ENCODE results near the gene UPK1A. TPM values are rescaled to one million over a fixed set of nuclear protein-coding genes. Genes with fewer than 3 reads are reported as not detected.

The UPK1A gene
- total and polyA plus RNA-seq, 9 of the 15 experiments (the other 6 are each of a cell fraction or from before 2014, with no cell fraction given) = 0.06 to 0.13 TPM; not detected in 7

GRCh38 chr19:35655600-35655999 is 10.7 kb upstream of the UPK1A start (continued):
- TF ChIP-seq SRSF7 (optimal IDR thresholded peaks at IDR 0.05; ENCODE audit: low read depth, low read length) (no peak), PYGO2 (tag; IDR thresholded peaks at IDR 0.05) (no peak)

GRCh38 chr19:35656700-35657099 is 9.6 kb upstream of the UPK1A start:
- H3K27ac ChIP-seq (ENCODE audit: extremely low read depth, low read depth, low read length) = no peak overlapping the region
- in situ Hi-C loops (cut with MboI) (no loop called here), intact Hi-C loops (cut with micrococcal nuclease) (no loop called here)
- peaks cover 2% of the 10 kb centered on the region; the same call in 1 of the 3 replicates for H3K79me2 ChIP-seq (ENCODE audit: control insufficient read depth, insufficient read depth, low read length)
- H4K20me1 ChIP-seq (replicated peaks; ENCODE audit: control insufficient read depth, insufficient read depth, low read length) = peaks cover 6% of the 10 kb centered on the region
- ATAC-seq (no peak), FAIRE-seq (no peak), DNase-seq (ENCODE audit: extremely low read depth in 1 of 4, low spot score in 3 of 4) (no peak)
- H3K4me3 ChIP-seq = no peak overlapping the region
- TSS peak; percentile 4 for BruUV-seq (replicated peaks)
- no peak overlapping the region for H3K4me2 ChIP-seq (ENCODE audit: insufficient read depth, low read length)
- TF ChIP-seq ZFP36 (IDR thresholded peaks at IDR 0.05; ENCODE audit: low read depth, low read length, partially characterized antibody) (peak; percentile 60), BCOR (IDR thresholded peaks at IDR 0.05) (peak; percentile 82; the same call in 1 of the 2 replicates), ETV1 (tag; conservative IDR thresholded peaks at IDR 0.05; ENCODE audit: low read depth) (0 out of 2 replicates have a peak, but pooled peaks have one; percentile 26), RBM25 (IDR thresholded peaks at IDR 0.05; ENCODE audit: low read depth, low read length, severe bottlenecking) (peak; percentile 83), FOXK1 (CRISPR knock-in tag; IDR thresholded peaks at IDR 0.05; ENCODE audit: borderline replicate concordance) (no peak), RBM17 (IDR thresholded peaks at IDR 0.05; ENCODE audit: borderline replicate concordance, low read depth, low read length) (no peak)
- H3K4me1 ChIP-seq (replicated peaks in 1 of 2; ENCODE audit: control insufficient read depth in 2 of 2, insufficient read depth in 2 of 2, low read length in 2 of 2) = no peaks in the 10 kb centered on the region
- peaks cover 55% of the 10 kb centered on the region; the same call in 2 of the 3 replicates for H3K36me3 ChIP-seq (ENCODE audit: control insufficient read depth, insufficient read depth, low read length)
- no peaks in the 10 kb centered on the region for H3K9me1 ChIP-seq (ENCODE audit: control insufficient read depth, insufficient read depth, low read length)
- CTCF ChIA-PET (ENCODE audit: low intra/inter-chr PET ratio) = interaction anchor here (0.6 kb wide), 1 partner anchor 17 kb away, joined by 4 read pairs; no protein-coding TSS in a partner anchor
- no peak overlapping the region for H3K9ac ChIP-seq (ENCODE audit: insufficient read depth in 1 of 2, low read depth in 2 of 2, low read length in 2 of 2)
- POLR2A ChIA-PET = interaction anchor here (1.2 to 3.7 kb wide), 4 partner anchors 9 to 17 kb away, joined by 3 to 14 read pairs (median 10); partner anchors contain the start of gene COX6B1
- no peaks in the 10 kb centered on the region for H3K27me3 ChIP-seq (ENCODE audit: control insufficient read depth in 2 of 2, insufficient read depth in 2 of 2, low read length in 2 of 2)
- no peak overlapping the region for H2AFZ ChIP-seq (ENCODE audit: low read depth, low read length)
- H3K9me3 ChIP-seq (replicated peaks; ENCODE audit: control insufficient read depth, insufficient read depth, low read depth, low read length) = no peaks in the 10 kb centered on the region
- 97% methylated on average over 6 of the region's 6 CpGs for WGBS (ENCODE audit: insufficient coverage, low coverage, missing lambda C conversion rate)

Data from K562 (cell line).